PFSK-1 (cell line): ENCODE data around the gene IL34.

ENCODE experiments used
- FOXP2 ChIP-seq: optimal IDR thresholded peaks from 2 replicates; pipeline ENCODE3; 2011; ENCODE audit warnings: borderline replicate concordance, control low read depth, inconsistent platforms; ENCODE audit not compliant: insufficient read depth; ENCODE audit errors: extremely low read length, extremely low read depth
- POLR2AphosphoS5 ChIP-seq: IDR thresholded peaks from 2 replicates; pipeline ENCODE4 v1.6.1; 2012; ENCODE audit warnings: low read depth, mild to moderate bottlenecking, control low read depth, low read length, moderate library complexity
- TAF1 ChIP-seq: IDR thresholded peaks from 2 replicates; pipeline ENCODE4 v1.6.1; 2012; ENCODE audit warnings: low read length, control low read depth, borderline replicate concordance; ENCODE audit not compliant: insufficient read depth

GRCh38 chr16:70652322-70652721 lies 6.0 kb downstream of the IL34 start:
- TF ChIP-seq POLR2AphosphoS5 (no peak), FOXP2 (no peak), TAF1 (no peak)
